ENCODE data around the gene CREB5. TPM values are rescaled to one million over a fixed set of nuclear protein-coding genes. Genes with fewer than 3 reads are reported as not detected.

The CREB5 gene
- total RNA-seq, 6 donors from 2014 or later: 8.3 to 34.6 (median 15.3) TPM

DNA sequence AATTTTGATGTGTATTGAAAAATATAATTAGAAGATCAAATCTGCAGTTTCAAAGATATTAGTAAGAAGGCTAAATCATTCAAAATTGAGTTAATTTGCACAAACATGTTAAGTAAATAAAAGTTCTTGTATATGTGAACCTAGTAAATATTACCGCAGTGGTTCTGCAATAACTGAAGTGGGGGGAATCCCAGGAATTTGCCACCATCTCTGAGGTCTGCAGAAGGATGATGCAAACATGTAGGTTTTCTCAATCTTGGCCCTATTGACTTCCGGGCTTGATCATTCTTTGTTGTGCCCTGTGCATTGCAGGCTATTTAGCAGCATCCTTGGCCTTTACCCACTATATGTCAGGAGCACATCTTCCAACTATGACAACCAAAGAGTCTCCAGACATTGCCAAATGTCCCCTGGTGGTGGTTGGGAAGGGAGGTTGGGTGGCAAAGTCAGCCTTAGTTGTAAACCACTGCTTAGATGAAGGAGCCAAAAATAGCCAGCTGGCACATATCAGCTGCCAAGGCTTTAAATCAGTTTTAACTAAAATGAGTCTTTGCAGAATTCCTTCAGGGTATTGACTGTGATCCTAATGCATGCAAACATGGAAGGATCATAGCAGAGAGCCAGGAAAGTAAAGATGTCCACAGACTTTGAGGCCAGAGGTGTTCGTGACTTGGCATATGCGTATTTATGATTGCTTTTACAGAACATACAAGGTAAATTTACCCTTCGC, 399.5 kb downstream of the CREB5 start:
- Histone ChIP-seq H3K9me3 (no peaks in the 10 kb centered on the region), H3K27ac (no peak overlapping the region), H3K36me3 (peaks cover 0 to 6% (median 0%) of the 10 kb centered on the region in 4 donors), H3K4me1 (no peaks in the 10 kb centered on the region), H3K4me3 (no peak overlapping the region), H3K27me3 (no peaks in the 10 kb centered on the region)
- ATAC-seq (ENCODE audit: low FRiP score in 2 of 2) (no peak), DNase-seq (no peak)
- TF ChIP-seq, protein P1, sequence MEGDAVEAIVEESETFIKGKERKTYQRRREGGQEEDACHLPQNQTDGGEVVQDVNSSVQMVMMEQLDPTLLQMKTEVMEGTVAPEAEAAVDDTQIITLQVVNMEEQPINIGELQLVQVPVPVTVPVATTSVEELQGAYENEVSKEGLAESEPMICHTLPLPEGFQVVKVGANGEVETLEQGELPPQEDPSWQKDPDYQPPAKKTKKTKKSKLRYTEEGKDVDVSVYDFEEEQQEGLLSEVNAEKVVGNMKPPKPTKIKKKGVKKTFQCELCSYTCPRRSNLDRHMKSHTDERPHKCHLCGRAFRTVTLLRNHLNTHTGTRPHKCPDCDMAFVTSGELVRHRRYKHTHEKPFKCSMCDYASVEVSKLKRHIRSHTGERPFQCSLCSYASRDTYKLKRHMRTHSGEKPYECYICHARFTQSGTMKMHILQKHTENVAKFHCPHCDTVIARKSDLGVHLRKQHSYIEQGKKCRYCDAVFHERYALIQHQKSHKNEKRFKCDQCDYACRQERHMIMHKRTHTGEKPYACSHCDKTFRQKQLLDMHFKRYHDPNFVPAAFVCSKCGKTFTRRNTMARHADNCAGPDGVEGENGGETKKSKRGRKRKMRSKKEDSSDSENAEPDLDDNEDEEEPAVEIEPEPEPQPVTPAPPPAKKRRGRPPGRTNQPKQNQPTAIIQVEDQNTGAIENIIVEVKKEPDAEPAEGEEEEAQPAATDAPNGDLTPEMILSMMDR (IDR thresholded peaks at IDR 0.05): no peak
- TF ChIP-seq POLR2A (IDR thresholded peaks at IDR 0.05) (no peak), EP300 (IDR thresholded peaks at IDR 0.05) (no peak), POLR2AphosphoS5 (IDR thresholded peaks at IDR 0.05) (no peak)
- WGBS, 2 donors: 71 to 77% methylated on average over 5 of the region's 5 CpGs

DNA sequence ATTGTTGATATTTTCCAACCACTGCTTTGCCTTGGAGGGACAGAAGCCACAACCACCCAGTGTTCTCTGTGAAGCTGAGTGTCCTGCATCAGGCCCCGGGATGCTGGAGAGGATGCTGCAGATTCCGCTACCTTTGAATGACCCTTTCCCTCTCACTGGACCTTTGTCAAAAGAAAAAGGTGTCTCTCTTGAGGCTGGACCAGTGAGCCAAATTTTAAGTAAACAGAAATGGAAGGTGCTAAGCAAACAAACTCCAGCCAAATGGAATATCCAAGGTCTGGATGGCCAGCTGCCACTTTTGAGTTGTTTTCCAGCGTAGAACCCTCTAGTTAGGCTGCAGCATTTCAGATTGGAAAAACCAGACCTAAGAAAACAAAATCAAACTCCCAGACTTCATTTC, 400.3 kb downstream of the CREB5 start:
- TF ChIP-seq, protein P1 (IDR thresholded peaks at IDR 0.05): no peak
- TF ChIP-seq POLR2AphosphoS5 (IDR thresholded peaks at IDR 0.05): no peak
- no peak for TF ChIP-seq EP300 (IDR thresholded peaks at IDR 0.05)
- TF ChIP-seq POLR2A (IDR thresholded peaks at IDR 0.05): no peak
- Histone ChIP-seq H3K27me3 (no peaks in the 10 kb centered on the region), H3K4me1 (no peaks in the 10 kb centered on the region), H3K36me3 (peaks cover 0 to 6% (median 0%) of the 10 kb centered on the region in 4 donors), H3K9me3 (no peaks in the 10 kb centered on the region), H3K27ac (no peak overlapping the region), H3K4me3 (no peak overlapping the region)
- ATAC-seq (ENCODE audit: low FRiP score in 2 of 2): no peak
- DNase-seq: no peak
- 87 to 93% methylated on average over 3 of the region's 3 CpGs for WGBS, 2 donors

DNA sequence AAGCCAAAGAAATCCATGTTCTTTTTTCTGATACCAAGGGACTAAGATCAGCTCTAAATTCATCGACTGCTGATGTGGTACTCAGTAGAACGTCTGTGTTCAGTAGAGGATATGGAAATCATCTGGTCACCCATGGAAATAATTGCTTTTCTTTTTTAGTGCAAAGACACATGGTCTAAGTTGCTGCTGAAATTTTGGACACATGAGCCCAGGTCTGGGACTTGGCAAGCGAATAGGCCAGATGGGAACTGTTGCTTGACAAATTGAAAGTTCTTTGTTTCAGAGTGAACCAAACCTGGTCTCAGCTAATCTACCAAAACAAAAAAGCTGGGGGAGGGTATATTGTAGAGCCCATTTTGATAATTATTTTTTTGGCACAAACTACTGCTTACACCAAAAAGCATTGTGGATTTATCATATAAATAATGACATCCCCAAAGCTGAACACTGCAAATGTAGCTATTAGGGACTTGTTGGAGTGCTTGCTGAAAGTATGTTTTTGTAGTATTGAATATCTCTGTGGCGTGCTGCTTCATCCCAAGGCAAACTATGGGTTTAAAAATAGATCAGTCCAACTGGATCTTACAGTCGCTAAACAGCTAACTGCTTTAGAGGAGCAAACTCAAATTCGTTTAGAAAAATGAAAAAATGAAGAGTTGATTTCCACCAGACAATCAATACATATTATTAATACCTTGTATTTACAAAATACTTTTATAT, 401.1 kb downstream of the CREB5 start:
- Histone ChIP-seq H3K4me3 (no peak overlapping the region), H3K36me3 (peaks cover 0 to 6% (median 2%) of the 10 kb centered on the region in 4 donors), H3K27ac (no peak overlapping the region), H3K27me3 (no peaks in the 10 kb centered on the region), H3K4me1 (no peaks in the 10 kb centered on the region), H3K9me3 (no peaks in the 10 kb centered on the region)
- ATAC-seq (ENCODE audit: low FRiP score in 2 of 2) (no peak), DNase-seq (no peak)
- WGBS, 2 donors: 76 to 82% methylated on average over 6 of the region's 6 CpGs
- TF ChIP-seq POLR2A (IDR thresholded peaks at IDR 0.05) (no peak), EP300 (IDR thresholded peaks at IDR 0.05) (no peak), POLR2AphosphoS5 (IDR thresholded peaks at IDR 0.05) (no peak)
- TF ChIP-seq, protein P1 (IDR thresholded peaks at IDR 0.05): no peak

DNA sequence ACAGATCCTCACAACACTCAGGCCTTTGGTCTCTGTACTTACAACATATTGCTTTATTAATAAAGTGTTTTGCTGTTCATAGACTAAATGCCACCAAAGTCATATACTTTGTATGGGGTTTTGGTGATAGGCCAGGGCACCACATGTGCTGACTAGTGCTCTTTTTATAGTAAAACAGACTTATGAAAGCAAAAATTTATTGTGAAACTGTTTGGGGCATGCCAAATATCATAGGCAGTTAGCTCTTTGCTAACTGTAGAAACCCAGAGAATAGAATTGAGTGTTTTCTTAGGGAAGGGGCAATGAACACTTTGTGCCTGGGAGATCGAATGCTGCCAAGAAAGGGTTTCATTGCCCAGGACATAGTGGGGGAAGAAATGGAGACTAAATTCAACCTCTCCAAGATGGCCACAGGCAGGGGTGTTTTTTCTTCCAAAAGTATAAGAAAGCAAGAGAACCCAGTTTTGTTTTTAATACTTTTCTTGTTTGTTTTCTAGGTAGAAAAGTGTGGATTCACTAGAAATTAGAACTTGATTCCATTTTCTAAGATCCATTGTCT, 403.1 kb downstream of the CREB5 start:
- H3K4me1 ChIP-seq: no peaks in the 10 kb centered on the region
- TF ChIP-seq, protein P1 (IDR thresholded peaks at IDR 0.05): no peak
- no peak for TF ChIP-seq POLR2AphosphoS5 (IDR thresholded peaks at IDR 0.05)
- TF ChIP-seq EP300 (IDR thresholded peaks at IDR 0.05): no peak
- no peak for TF ChIP-seq POLR2A (IDR thresholded peaks at IDR 0.05)
- ATAC-seq (ENCODE audit: low FRiP score in 2 of 2): no peak

More for the DNA sequence above, 403.1 kb downstream of the CREB5 start:
- H3K27me3 ChIP-seq: no peaks in the 10 kb centered on the region
- peaks cover 0 to 11% (median 0%) of the 10 kb centered on the region in 4 donors for H3K36me3 ChIP-seq
- no peak overlapping the region for H3K4me3 ChIP-seq
- no peak for DNase-seq
- WGBS, 2 donors: 88 to 96% methylated on average over 1 of the region's 1 CpG
- H3K9me3 ChIP-seq: no peaks in the 10 kb centered on the region
- H3K27ac ChIP-seq: no peak overlapping the region
